MM.1S (cell line): ENCODE measurements around the gene NSUN6.
"Not testable (repeated sequence)": the region's sequence is repeated elsewhere in the genome, so short reads cannot be mapped to it uniquely, and the experiment has no call there.

ENCODE experiments used
- DNase-seq: peaks from one replicate; pipeline ENCODE4 v3.0.0-alpha.2; 2015
- H2AFZ ChIP-seq: fragments of 300-600 bp; sonication (generic); 2 replicates; pipeline ENCODE4 v1.6.0; 2016; ENCODE audit warnings: antibody characterized with exemption, low read length
- H3F3A ChIP-seq: fragments of 300-600 bp; sonication (generic); 2 replicates; pipeline ENCODE4 v1.6.1; 2016; ENCODE audit warnings: mild to moderate bottlenecking, antibody characterized with exemption, low read length, moderate library complexity, mixed read lengths; ENCODE audit not compliant: insufficient read depth
- H3K27ac ChIP-seq: fragments of 300-600 bp; sonication (generic); 2 replicates; pipeline ENCODE4 v1.5.1; 2016; ENCODE audit warnings: mild to moderate bottlenecking, low read length
- H3K27me3 ChIP-seq: fragments of 300-600 bp; sonication (generic); replicated peaks from 2 replicates; pipeline ENCODE4 v1.6.0; 2016; ENCODE audit warnings: low read length; ENCODE audit not compliant: insufficient read depth
- H3K36me3 ChIP-seq: fragments of 300-600 bp; sonication (generic); replicated peaks from 2 replicates; pipeline ENCODE4 v1.6.1; 2016; ENCODE audit warnings: mild to moderate bottlenecking, low read length, mixed read lengths; ENCODE audit not compliant: insufficient read depth
- H3K4me1 ChIP-seq: fragments of 300-600 bp; sonication (generic); 2 replicates; pipeline ENCODE4 v1.6.1; 2016; ENCODE audit warnings: low read length, mixed read lengths
- H3K4me2 ChIP-seq: fragments of 300-600 bp; sonication (generic); 2 replicates; pipeline ENCODE4 v1.6.0; 2016; ENCODE audit warnings: low read depth, low read length
- H3K4me3 ChIP-seq: fragments of 300-600 bp; sonication (generic); 2 replicates; pipeline ENCODE4 v1.5.1; 2016; ENCODE audit warnings: low read length, mixed read lengths
- H3K79me2 ChIP-seq: fragments of 300-600 bp; sonication (generic); 2 replicates; pipeline ENCODE4 v1.6.1; 2016; ENCODE audit warnings: mixed run types, low read length, mixed read lengths
- H3K9ac ChIP-seq: fragments of 300-600 bp; sonication (generic); 2 replicates; pipeline ENCODE4 v1.6.1; 2016; ENCODE audit warnings: low read length, mixed read lengths
- H3K9me2 ChIP-seq: fragments of 300-600 bp; sonication (generic); replicated peaks from 2 replicates; pipeline ENCODE4 v1.6.1; 2016; ENCODE audit warnings: mild to moderate bottlenecking, low read length, mixed read lengths; ENCODE audit not compliant: insufficient read depth
- H3K9me3 ChIP-seq: fragments of 300-600 bp; sonication (generic); replicated peaks from 2 replicates; pipeline ENCODE4 v1.6.1; 2016; ENCODE audit warnings: mild to moderate bottlenecking, low read length, mixed read lengths; ENCODE audit not compliant: insufficient read depth
- H4K20me1 ChIP-seq: fragments of 300-600 bp; sonication (generic); 2 replicates; pipeline ENCODE4 v1.6.1; 2016; ENCODE audit warnings: mild to moderate bottlenecking, low read length, moderate library complexity, mixed read lengths; ENCODE audit not compliant: insufficient read depth
- CTCF ChIP-seq: fragments of 300-600 bp; sonication (generic); IDR thresholded peaks from 2 replicates; pipeline ENCODE4 v1.5.1; 2016; ENCODE audit warnings: antibody characterized with exemption, low read length, mixed read lengths
- EZH2 ChIP-seq: fragments of 300-600 bp; sonication (generic); optimal IDR thresholded peaks from 2 replicates; pipeline ENCODE3; 2017; ENCODE audit warnings: low read depth, mild to moderate bottlenecking, antibody characterized with exemption, low read length, mixed read lengths
- EZH2phosphoT487 ChIP-seq: fragments of 300-600 bp; sonication (generic); IDR thresholded peaks from 2 replicates; pipeline ENCODE4 v1.6.1; 2018; ENCODE audit warnings: antibody characterized with exemption, low read length

Gene NSUN6

GRCh38 chr10:18625886-18626285, 25.5 kb downstream of the NSUN6 start:
- Histone ChIP-seq H4K20me1 (no peaks in the 10 kb centered on the region), H3K27me3 (no peaks in the 10 kb centered on the region), H3F3A (no peaks in the 10 kb centered on the region), H3K79me2 (no peaks in the 10 kb centered on the region), H2AFZ (no peak overlapping the region), H3K36me3 (no peaks in the 10 kb centered on the region), H3K9ac (no peak overlapping the region), H3K4me1 (no peaks in the 10 kb centered on the region), H3K27ac (no peak overlapping the region), H3K4me2 (no peak overlapping the region), H3K9me3 (no peaks in the 10 kb centered on the region), H3K4me3 (no peak overlapping the region), H3K9me2 (no peaks in the 10 kb centered on the region)
- DNase-seq, result no peak
- TF ChIP-seq CTCF (no peak), EZH2 (no peak)

- DNase-seq, H3K9me2 ChIP-seq, H2AFZ ChIP-seq: not testable (repeated sequence)
Measured at GRCh38 chr10:18623671-18624070, 27.7 kb downstream of the NSUN6 start.

GRCh38 chr10:18620856-18621255, 30.5 kb downstream of the NSUN6 start:
- H3K36me3 ChIP-seq, result no peaks in the 10 kb centered on the region
- H3K79me2 ChIP-seq, result no peaks in the 10 kb centered on the region
- DNase-seq, result no peak
- no peaks in the 10 kb centered on the region for H3K4me1 ChIP-seq
- H4K20me1 ChIP-seq, result no peaks in the 10 kb centered on the region
- no peaks in the 10 kb centered on the region for H3K27me3 ChIP-seq
- no peak overlapping the region for H3K4me2 ChIP-seq
- H3F3A ChIP-seq, result no peaks in the 10 kb centered on the region
- TF ChIP-seq EZH2, result no peak
- TF ChIP-seq CTCF, result no peak
- TF ChIP-seq EZH2phosphoT487, result no peak
- H3K9me2 ChIP-seq, result no peaks in the 10 kb centered on the region
- no peaks in the 10 kb centered on the region for H3K9me3 ChIP-seq
- H2AFZ ChIP-seq, result no peak overlapping the region
- H3K4me3 ChIP-seq, result no peak overlapping the region
- no peak overlapping the region for H3K27ac ChIP-seq
- no peak overlapping the region for H3K9ac ChIP-seq

More at GRCh38 chr10:18623671-18624070, 27.7 kb downstream of the NSUN6 start:
- not testable (repeated sequence) for H3K27me3 ChIP-seq, H3K4me2 ChIP-seq, H3K9ac ChIP-seq, H3K36me3 ChIP-seq, H3K27ac ChIP-seq, H3K9me3 ChIP-seq, H3F3A ChIP-seq, H3K4me3 ChIP-seq, H3K4me1 ChIP-seq, H4K20me1 ChIP-seq, H3K79me2 ChIP-seq

- TF ChIP-seq EZH2phosphoT487 (no peak), CTCF (no peak), EZH2 (no peak)
- H2AFZ ChIP-seq, result no peak overlapping the region
- H3K4me2 ChIP-seq, result no peak overlapping the region
- H3K9me3 ChIP-seq, result no peaks in the 10 kb centered on the region
- H3K27me3 ChIP-seq, result no peaks in the 10 kb centered on the region
- H3K9ac ChIP-seq, result no peak overlapping the region
- H3K4me3 ChIP-seq, result no peak overlapping the region
- no peak overlapping the region for H3K27ac ChIP-seq
- H3K79me2 ChIP-seq, result no peaks in the 10 kb centered on the region
- no peaks in the 10 kb centered on the region for H3F3A ChIP-seq
- H3K36me3 ChIP-seq, result no peaks in the 10 kb centered on the region
- H3K9me2 ChIP-seq, result no peaks in the 10 kb centered on the region
- no peaks in the 10 kb centered on the region for H3K4me1 ChIP-seq
- DNase-seq, result no peak
- H4K20me1 ChIP-seq, result no peaks in the 10 kb centered on the region
Measured at GRCh38 chr10:18619016-18619415, 32.4 kb downstream of the NSUN6 start.
